Thoracic aorta (tissue), 2 donors: ENCODE results near the gene GIT2. TPM values are rescaled to one million over a fixed set of nuclear protein-coding genes. Genes with fewer than 3 reads are reported as not detected.
"Not testable (repeated sequence)": the region's sequence is repeated elsewhere in the genome, so short reads cannot be mapped to it uniquely, and the experiment has no call there.

Source experiments
- ATAC-seq: fragments of 150-250 bp; one replicate; pipeline ENCODE4 v1.8.0; 2017; ENCODE audit warnings: low read depth; ENCODE audit not compliant: insufficient number of reproducible peaks, low FRiP score
- DNase-seq: peaks from one replicate; pipeline ENCODE4 v3.0.0-alpha.2; 2020; ENCODE audit warnings: low spot score
- H3K27ac ChIP-seq, 2 donors: fragments of 200-600 bp; sonication (generic); 1 replicate in 1 of 2; 2 replicates in 1 of 2; pipeline ENCODE4 v1.5.1; 2016; ENCODE audit warnings: mild to moderate bottlenecking in 2 of 2, moderate library complexity in 2 of 2
- H3K27me3 ChIP-seq: fragments of 200-600 bp; sonication (generic); replicated peaks from 2 replicates; pipeline ENCODE4 v1.6.0; 2016; ENCODE audit warnings: mild to moderate bottlenecking; ENCODE audit not compliant: insufficient read depth
- H3K36me3 ChIP-seq: fragments of 200-600 bp; sonication (generic); one replicate; pipeline ENCODE4 v1.5.1; 2016
- H3K4me1 ChIP-seq, 2 donors: fragments of 200-600 bp; sonication (generic); 1 replicate in 1 of 2; 2 replicates in 1 of 2; pipeline versions ENCODE4 v1.5.1 to v1.6.0; 2016; ENCODE audit warnings: low read depth in 2 of 2, mild to moderate bottlenecking in 1 of 2; ENCODE audit not compliant: control insufficient read depth in 1 of 2
- H3K4me3 ChIP-seq: fragments of 200-600 bp; sonication (generic); 2 replicates; pipeline ENCODE4 v1.5.1; 2016; ENCODE audit warnings: mild to moderate bottlenecking
- H3K9me3 ChIP-seq: fragments of 200-600 bp; sonication (generic); 2 replicates; pipeline ENCODE4 v1.5.1; 2016
- total RNA-seq, 2 donors: library from RNA; depleted of rRNA; stranded (reverse); fragments of >200 nt; gene quantifications; one replicate each; pipeline versions ENCODE4 v1.1.0 to v1.2.3, GENCODE V29; 2016
- TF ChIP-seq, protein P1 (sequence below): fragments of 200-600 bp; sonication (generic); IDR thresholded peaks from one replicate; pipeline ENCODE4 v1.5.1; 2019; ENCODE audit warnings: antibody characterized with exemption

Gene GIT2
- total RNA-seq, 2 donors from 2014 or later: 45.2 to 71.5 TPM

DNA sequence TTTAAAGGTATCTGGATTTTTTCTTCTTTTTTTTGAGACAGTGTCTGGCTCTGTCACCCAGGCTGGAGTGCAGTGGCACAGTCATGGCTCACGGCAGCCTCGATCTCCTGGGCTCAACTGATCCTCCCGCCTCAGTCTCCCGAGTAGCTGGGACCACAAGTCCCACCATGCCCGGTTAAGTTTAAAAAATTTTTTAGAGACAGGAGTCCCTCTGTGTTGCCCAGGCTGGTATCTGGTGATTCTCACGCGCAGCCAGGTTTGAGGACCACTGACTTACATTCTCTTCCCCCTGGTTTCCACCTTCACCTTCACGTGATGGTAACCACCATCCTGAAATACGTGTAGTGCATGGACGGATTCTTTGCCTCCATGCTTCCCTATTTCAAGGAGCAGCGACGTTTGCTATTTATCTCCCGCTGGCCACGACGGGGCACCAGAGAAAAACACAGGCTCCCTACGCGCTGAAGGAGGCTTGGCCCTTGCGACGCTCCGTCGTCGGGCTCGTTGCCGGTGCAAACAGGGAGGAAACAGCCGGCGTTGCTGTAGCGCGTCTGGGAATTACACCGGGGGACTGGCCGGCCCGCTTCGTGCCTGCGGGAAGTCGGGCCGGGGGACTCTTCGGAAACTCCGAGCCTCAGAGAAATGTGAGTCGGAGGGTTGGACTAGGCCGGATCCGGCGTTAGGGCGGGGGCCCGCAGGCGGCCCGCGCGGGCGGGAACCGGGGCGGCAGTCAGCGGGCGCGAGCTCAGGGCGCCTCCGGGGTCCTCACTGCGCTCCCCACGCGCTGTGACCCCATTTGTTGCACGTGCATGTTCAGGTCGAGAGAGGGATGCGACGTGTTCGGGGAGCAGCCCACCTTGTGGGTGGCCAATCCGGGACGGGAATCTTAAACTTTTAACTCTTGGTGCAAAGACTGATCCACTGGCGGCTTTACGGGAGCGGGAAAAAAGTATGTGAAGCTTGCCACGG is 96.1 kb downstream of the GIT2 start, which contains the start of gene TCHP:
TSS of gene TCHP (plus strand) at position 492 of the 969 bp plus-strand sequence. CDS start 2,753 bp downstream, outside the sequence.
- Histone ChIP-seq H3K4me1 (peaks cover 8 to 17% of the 10 kb centered on the region in 2 donors), H3K36me3 (peaks cover 18% of the 10 kb centered on the region), H3K9me3 (no peaks in the 10 kb centered on the region), H3K27me3 (no peaks in the 10 kb centered on the region), H3K27ac (peak within 1 kb of the TSS; percentile 45 to 68), H3K4me3 (peak within 1 kb of the TSS; percentile 81)
- TF ChIP-seq, protein P1, sequence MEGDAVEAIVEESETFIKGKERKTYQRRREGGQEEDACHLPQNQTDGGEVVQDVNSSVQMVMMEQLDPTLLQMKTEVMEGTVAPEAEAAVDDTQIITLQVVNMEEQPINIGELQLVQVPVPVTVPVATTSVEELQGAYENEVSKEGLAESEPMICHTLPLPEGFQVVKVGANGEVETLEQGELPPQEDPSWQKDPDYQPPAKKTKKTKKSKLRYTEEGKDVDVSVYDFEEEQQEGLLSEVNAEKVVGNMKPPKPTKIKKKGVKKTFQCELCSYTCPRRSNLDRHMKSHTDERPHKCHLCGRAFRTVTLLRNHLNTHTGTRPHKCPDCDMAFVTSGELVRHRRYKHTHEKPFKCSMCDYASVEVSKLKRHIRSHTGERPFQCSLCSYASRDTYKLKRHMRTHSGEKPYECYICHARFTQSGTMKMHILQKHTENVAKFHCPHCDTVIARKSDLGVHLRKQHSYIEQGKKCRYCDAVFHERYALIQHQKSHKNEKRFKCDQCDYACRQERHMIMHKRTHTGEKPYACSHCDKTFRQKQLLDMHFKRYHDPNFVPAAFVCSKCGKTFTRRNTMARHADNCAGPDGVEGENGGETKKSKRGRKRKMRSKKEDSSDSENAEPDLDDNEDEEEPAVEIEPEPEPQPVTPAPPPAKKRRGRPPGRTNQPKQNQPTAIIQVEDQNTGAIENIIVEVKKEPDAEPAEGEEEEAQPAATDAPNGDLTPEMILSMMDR: peak; percentile 21
- ATAC-seq (peak; percentile 81), DNase-seq (peak; percentile 28)

DNA sequence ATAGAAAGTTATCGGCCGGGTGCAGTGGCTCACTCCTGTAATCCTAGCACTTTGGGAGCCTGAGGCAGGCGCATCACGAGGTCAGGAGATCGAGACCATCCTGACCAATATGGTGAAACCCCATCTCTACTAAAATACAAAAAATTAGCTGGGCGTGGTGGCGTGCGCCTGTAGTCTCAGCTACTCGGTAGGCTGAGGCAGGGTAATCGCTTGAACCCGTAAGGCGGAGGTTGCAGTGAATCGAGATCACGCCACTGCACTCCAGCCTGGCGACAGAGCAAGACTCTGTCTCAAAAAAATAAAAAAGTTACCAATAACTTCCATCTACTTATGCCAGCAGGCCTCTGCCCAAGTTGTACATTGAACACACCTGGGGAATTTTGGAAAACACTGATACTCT is 96.8 kb downstream of the GIT2 start:
- not testable (repeated sequence) for H3K9me3 ChIP-seq, ATAC-seq, DNase-seq, H3K27me3 ChIP-seq
- Histone ChIP-seq H3K4me3 (peak overlapping the region; percentile 81), H3K4me1 (peaks cover 8 to 17% of the 10 kb centered on the region in 2 donors), H3K27ac (peak overlapping the region; percentile 45 to 68), H3K36me3 (peaks cover 11% of the 10 kb centered on the region)

DNA sequence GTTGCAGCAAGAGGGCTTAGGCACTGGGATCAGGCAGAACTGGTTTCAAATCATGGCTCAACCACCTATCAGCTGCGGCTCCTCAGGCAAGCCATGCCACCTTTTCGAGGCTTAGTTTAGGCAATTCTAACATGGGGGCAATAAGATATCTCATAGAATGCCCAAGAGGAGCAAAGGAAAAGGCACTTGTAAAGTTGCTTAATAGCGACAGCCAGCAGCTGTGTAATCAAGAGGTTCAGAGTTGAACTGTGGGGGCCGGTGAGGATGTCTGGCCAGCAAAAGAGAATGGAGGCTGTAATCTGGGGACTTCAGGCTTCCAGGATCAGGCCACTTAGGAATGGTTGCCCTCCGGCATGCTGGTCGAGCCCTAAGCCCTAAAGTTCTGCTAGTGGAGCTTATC is 99.1 kb downstream of the GIT2 start:
- peaks cover 8 to 17% of the 10 kb centered on the region in 2 donors for H3K4me1 ChIP-seq
- H3K9me3 ChIP-seq: no peaks in the 10 kb centered on the region
- ATAC-seq (no peak), DNase-seq (no peak)
- H3K36me3 ChIP-seq: no peaks in the 10 kb centered on the region
- H3K27me3 ChIP-seq: no peaks in the 10 kb centered on the region
- H3K4me3 ChIP-seq: no peak overlapping the region
- TF ChIP-seq, protein P1: no peak
- H3K27ac ChIP-seq: no peak overlapping the region

DNA sequence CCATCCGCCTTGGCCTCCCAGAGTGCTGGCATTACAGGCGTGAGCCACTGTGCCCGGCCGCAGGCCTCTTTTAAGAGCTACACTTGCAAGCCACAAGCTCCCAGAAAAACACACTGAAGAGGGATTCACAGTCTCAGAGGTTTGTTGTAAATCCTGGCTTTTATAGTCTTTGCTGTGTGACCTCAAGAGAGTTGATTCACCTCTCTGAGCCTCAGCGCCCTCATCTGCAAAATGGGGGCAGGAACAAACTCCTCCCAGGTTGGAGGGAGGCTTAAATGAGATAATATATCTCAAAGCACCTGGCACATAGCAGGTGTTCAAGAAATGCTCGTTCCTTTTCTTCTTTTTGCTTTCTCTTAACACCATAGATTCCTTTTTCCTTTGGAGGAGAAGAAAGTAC is 100.0 kb downstream of the GIT2 start:
- H3K9me3 ChIP-seq: no peaks in the 10 kb centered on the region
- TF ChIP-seq, protein P1: no peak
- H3K4me1 ChIP-seq: peaks cover under 1 to 10% of the 10 kb centered on the region in 2 donors
- H3K27me3 ChIP-seq: no peaks in the 10 kb centered on the region
- H3K4me3 ChIP-seq: no peak overlapping the region
- no peak for ATAC-seq
- no peak overlapping the region for H3K27ac ChIP-seq
- H3K36me3 ChIP-seq: no peaks in the 10 kb centered on the region
- no peak for DNase-seq

DNA sequence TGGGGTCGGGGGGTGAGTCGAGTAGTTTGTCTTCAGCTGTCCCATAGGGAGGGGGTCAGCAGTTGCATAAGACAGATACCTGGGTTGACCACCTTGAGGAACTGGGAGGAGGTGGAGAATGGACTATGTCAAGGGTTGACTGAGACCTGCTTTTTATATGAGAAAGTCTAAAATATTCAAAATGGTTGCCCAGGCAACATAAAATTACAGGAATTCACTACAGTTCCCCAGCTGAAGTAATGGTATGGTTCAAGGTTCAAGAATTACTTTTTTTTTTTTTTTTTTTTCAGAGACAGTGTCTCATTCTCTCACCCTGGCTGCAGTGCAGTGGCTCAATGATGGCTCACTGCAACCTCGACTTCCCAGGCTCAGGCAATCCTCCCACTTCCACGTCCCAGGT is 101.2 kb downstream of the GIT2 start:
- no peak for DNase-seq
- Histone ChIP-seq H3K27me3 (no peaks in the 10 kb centered on the region), H3K36me3 (no peaks in the 10 kb centered on the region), H3K27ac (no peak overlapping the region), H3K4me1 (peaks cover 0 to 6% of the 10 kb centered on the region in 2 donors), H3K4me3 (no peak overlapping the region), H3K9me3 (no peaks in the 10 kb centered on the region)
- TF ChIP-seq, protein P1: no peak
- no peak for ATAC-seq
